Colonic mucosa (tissue), 4 donors: ENCODE measurements around the gene AURKAIP1. TPM values are rescaled to one million over a fixed set of nuclear protein-coding genes. Genes with fewer than 3 reads are reported as not detected.
A peak's percentile ranks its signal among the peaks of the same experiment; 100 is the strongest.

Source experiments
- DNase-seq: peaks from one replicate; pipeline ENCODE4 v3.0.0-alpha.2; 2020
- H3K27ac ChIP-seq: fragments of 200-600 bp; one replicate; pipeline ENCODE4 v1.8.0; 2021
- H3K27me3 ChIP-seq: fragments of 200-600 bp; one replicate; pipeline ENCODE4 v1.8.0; 2021
- H3K36me3 ChIP-seq: fragments of 200-600 bp; one replicate; pipeline ENCODE4 v1.8.0; 2021
- H3K4me1 ChIP-seq: fragments of 200-600 bp; one replicate; pipeline ENCODE4 v1.8.0; 2021; ENCODE audit warnings: mild to moderate bottlenecking
- H3K4me3 ChIP-seq: fragments of 200-600 bp; one replicate; pipeline ENCODE4 v1.8.0; 2021
- H3K9ac ChIP-seq, 2 donors: one replicate each; pipeline ENCODE4 v1.7.0; 2013; ENCODE audit warnings: control low read depth in 2 of 2, low read depth in 2 of 2, low read length in 2 of 2
- H3K9me3 ChIP-seq: fragments of 200-600 bp; one replicate; pipeline ENCODE4 v1.8.0; 2021
- CTCF ChIP-seq: fragments of 200-600 bp; IDR thresholded peaks from one replicate; pipeline ENCODE4 v1.8.0; 2022; ENCODE audit warnings: antibody characterized with exemption, mild to moderate bottlenecking
- intact Hi-C: fragments of 100-400 bp; cut with DNase I; formaldehyde crosslinking; loops from one replicate; pipeline ENCODE4 v1.14.1; 2022
- total RNA-seq, 2 donors: library from RNA; stranded (reverse); fragmentation: NEBNext Ultra II Directional in 1 of 2; extraction: Animal tissue kit (Norgen Biotek cat#: 25700) in 1 of 2; gene quantifications; one replicate each; pipeline ENCODE4 v1.2.1, GENCODE V29; 2021
- donor health status: healthy.
- donor health status: DM: no; HTN: no; CAD: no.
- donor health status: DM: no; HTN: no; CAD: no.

The AURKAIP1 gene
- total RNA-seq, 2 donors from 2014 or later = 179 to 332 TPM

- H3K4me3 ChIP-seq = no peak overlapping the region
- no peaks in the 10 kb centered on the region for H3K36me3 ChIP-seq
- intact Hi-C loops = no loop called here
- H3K27me3 ChIP-seq = no peaks in the 10 kb centered on the region
- no peak for TF ChIP-seq CTCF
- H3K27ac ChIP-seq = no peak overlapping the region
- no peak overlapping the region for H3K9ac ChIP-seq
- no peaks in the 10 kb centered on the region for H3K9me3 ChIP-seq
- no peak for DNase-seq
- peaks cover 17% of the 10 kb centered on the region for H3K4me1 ChIP-seq
These were observed 2.7 kb upstream of the AURKAIP1 start for GRCh38 chr1:1377540-1378205.

- no peak for DNase-seq
- Histone ChIP-seq H3K9me3 (no peaks in the 10 kb centered on the region), H3K36me3 (no peaks in the 10 kb centered on the region), H3K4me1 (peaks cover 23% of the 10 kb centered on the region), H3K9ac (no peak overlapping the region), H3K4me3 (no peak overlapping the region), H3K27me3 (no peaks in the 10 kb centered on the region), H3K27ac (no peak overlapping the region)
- intact Hi-C loops = no loop called here
- TF ChIP-seq CTCF = no peak
These were observed 1.7 kb upstream of the AURKAIP1 start for GRCh38 chr1:1376551-1377226.

DNA sequence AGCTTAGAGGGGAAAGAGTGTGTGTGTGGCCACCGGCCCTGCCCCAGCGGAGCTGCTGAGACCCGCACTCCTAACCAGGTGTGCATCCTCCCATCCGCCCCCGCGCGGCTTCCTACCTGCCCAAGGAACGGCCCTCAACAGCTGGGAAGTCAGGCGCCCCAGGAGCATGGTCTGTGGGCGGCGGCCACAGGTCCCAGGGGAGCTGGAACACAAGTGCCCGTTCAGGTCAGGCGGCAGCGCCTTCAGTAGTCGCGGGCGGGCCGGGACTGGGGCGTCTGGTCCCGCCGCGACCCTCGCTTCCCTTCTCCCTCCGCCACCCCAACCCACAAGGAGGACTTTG is 448 bp downstream of the AURKAIP1 start:
- Histone ChIP-seq H3K27me3 (no peaks in the 10 kb centered on the region), H3K9ac (peak overlapping the region; percentile 87 to 98), H3K27ac (peak overlapping the region; percentile 76), H3K4me1 (peaks cover 23% of the 10 kb centered on the region), H3K36me3 (no peaks in the 10 kb centered on the region), H3K4me3 (peak overlapping the region; percentile 75), H3K9me3 (no peaks in the 10 kb centered on the region)
- no peak for TF ChIP-seq CTCF
- intact Hi-C loops = no loop called here
- DNase-seq = no peak

DNA sequence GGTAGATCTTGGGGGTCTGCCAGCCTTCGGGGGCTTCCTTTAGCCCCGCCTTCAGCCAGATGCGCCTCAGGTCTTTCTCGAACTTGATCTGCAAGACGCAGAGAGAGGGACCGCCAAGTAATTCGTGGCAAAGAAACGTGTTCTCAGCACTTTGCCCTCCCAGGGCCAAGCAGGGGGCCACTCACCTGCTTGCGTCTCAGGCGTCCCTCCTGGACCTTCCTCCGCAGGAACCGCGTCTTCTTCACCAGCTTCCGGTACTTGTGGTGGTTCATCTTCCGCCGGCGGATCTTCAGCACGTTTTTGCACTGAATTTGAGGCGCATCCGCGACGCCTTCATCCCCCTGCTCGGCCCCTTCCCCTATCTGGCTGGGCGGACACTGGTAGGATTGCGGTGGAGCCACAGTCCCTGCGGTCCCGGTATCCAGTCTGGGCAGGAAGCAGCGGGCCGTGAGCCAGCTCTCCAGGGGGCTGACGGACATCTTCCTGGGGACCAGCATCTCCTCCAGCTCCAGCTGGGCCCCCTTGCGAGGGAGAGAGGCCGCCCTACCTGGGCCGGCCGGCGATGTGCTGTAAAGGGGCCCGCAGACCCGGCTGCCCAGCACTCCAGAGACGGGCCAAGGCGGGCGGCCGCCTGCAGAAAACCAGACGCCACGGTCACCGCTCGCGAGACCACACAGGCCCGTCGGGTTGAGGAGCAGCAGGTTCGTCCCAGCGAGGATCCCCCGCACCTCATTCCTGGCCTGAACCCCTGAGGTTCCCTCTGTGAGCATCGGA is 1.0 kb downstream of the AURKAIP1 start:
- Histone ChIP-seq H3K4me1 (peaks cover 23% of the 10 kb centered on the region), H3K36me3 (no peaks in the 10 kb centered on the region), H3K27me3 (no peaks in the 10 kb centered on the region), H3K9me3 (no peaks in the 10 kb centered on the region), H3K9ac (peak overlapping the region; percentile 87 to 98), H3K27ac (no peak overlapping the region), H3K4me3 (peak overlapping the region; percentile 75)
- DNase-seq = no peak
- intact Hi-C loops = no loop called here
- TF ChIP-seq CTCF = no peak

DNA sequence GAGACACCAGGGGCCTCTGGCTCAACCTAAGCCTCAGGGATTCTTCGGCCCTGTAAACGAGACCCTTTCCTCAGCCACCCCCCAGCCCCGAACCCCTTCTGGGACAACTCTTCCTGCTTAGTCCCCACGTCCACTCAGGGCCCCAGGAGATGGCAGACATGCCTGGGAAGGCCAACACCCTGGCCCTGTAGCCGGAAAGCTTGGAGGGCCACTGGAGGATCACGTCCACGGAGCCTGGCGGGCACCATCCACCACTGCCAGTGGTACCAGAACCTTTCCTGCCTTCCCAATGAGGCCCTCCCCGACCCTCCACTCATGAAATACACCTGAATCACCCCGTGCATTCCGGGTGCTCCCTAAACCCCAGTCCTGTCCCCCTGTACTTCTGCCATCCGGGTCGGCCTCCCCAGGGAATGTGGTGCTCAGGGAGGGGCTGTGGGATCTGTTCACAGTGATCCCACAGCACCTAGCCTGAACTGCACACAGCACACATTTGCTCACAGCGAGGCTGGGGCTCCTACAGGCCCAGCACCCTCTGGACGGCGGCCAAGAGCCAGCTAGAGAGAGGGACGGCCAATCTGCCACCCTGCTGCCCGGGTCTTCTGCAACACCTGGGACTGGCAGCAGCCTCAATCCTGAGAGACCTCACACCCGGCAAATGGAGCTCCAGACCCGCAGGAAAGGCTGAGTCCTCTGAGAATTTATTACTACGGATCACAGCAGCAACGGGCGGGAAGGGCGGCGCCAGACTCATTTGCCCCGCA is 1.8 kb downstream of the AURKAIP1 start:
- Histone ChIP-seq H3K4me1 (peaks cover 23% of the 10 kb centered on the region), H3K36me3 (no peaks in the 10 kb centered on the region), H3K4me3 (peak overlapping the region; percentile 75), H3K9ac (no peak overlapping the region), H3K27me3 (no peaks in the 10 kb centered on the region), H3K27ac (no peak overlapping the region), H3K9me3 (no peaks in the 10 kb centered on the region)
- no peak for TF ChIP-seq CTCF
- DNase-seq = no peak
- intact Hi-C loops = no loop called here
